GM12801 (cell line): ENCODE data around the gene CELSR1.

Experiments used
- CTCF ChIP-seq: IDR thresholded peaks from one replicate; pipeline ENCODE4 v1.5.1; 2011; ENCODE audit warnings: control low read depth; ENCODE audit not compliant: insufficient read length; ENCODE audit errors: extremely low read depth

Gene CELSR1

GRCh38 chr22:46528121-46528610 lies 9.3 kb downstream of the CELSR1 start:
- no peak for TF ChIP-seq CTCF

DNA sequence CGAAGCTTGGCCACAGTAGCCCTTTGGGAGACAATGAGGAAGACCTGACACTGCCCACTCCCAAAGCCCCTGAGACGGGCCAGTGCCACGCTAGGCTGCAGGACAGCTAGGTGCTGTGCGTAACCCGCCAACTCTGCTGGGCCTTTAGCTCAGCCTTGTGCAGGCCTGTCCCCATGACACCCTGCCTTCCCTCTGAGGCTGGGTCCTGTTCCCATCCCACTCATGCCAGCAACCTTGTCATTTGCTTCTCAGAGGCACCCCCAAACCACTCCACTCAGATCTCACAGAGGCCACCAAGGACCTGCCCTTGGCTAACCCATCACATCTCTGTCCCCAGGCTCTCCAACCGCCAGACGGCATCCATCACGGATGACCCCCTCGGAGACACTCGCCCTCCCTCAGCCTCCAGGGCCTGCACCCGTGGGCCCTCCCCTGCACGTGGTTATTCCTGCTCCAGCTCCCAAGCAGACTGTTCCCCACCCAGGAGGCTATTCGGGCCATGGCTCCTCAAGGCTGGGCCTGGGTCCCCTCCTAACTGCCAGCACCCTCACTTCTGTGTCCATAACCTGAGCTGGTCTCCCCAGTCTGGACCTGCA lies 11.1 kb downstream of the CELSR1 start:
- TF ChIP-seq CTCF, result no peak

GRCh38 chr22:46525389-46526243 lies 11.8 kb downstream of the CELSR1 start:
- TF ChIP-seq CTCF, result no peak

DNA sequence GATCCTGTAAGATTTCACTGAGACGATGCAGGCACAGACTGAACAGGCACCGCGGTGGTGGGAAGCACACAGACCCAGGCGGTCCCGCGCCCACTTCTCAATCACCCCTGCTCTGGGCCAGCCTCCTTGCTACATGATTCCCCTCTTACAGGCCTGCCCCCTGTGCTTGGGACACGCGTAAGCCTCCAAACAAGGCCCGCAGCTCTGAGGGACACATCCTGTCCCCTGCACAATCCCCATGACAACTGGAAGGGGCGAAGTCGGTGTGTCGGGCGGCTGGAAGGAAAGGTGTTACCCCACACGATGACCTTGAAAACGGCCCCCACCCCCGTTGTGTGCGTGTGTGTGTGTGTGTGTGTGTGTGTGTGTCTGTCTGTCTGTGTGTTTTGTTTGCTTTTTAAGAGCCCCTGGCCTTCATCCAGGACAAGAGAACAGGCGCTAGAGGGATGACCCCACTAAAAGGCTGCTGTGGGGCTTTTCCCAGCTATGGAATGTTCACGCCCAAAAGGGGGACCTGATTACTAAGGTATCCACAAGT lies 13.1 kb downstream of the CELSR1 start:
- no peak for TF ChIP-seq CTCF

DNA sequence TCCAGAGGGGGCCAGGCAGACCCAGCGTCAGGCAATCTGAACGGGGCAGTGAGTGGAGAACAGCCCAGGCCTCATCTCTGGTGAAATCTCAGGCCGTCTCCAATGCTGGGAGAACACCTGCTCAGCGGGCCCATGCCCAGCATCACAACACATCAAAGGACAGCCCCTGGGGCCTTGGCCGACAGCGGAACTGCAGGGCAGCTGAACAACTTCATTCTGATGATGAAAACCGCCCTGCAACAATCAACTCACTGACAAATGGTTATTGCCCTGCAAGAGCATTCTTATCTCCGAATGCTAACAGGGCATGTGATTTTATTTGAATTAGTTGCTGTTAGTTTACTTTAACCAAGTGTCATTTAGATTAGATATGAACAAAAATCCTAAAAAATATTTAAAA lies 14.6 kb downstream of the CELSR1 start:
- no peak for TF ChIP-seq CTCF

DNA sequence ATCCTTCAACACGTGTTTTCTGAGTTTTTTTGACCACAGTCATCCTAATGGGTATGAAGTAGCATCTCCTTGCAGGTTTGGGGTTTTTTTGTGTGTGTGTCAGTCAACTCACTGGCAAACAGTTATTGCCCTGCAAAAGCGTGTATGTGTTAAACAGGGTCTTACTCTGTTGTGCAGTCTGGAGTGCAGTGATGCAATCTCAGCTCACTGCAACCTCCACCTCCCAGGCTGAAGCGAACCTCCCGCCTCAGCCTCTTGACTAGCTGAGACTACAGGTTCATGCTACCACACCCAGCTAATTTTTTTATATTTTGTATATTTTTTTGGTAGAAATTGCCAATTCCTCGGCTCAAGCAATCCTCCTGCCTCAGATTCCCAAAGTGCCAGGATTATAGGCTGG lies 15.4 kb downstream of the CELSR1 start:
- TF ChIP-seq CTCF, result no peak

- no peak for TF ChIP-seq CTCF
These were observed 16.5 kb downstream of the CELSR1 start for GRCh38 chr22:46520880-46521279.
